H9 (cell line): ENCODE data around the gene ANAPC16. TPM values are rescaled to one million over a fixed set of nuclear protein-coding genes. Genes with fewer than 3 reads are reported as not detected.
A peak's percentile ranks its signal among the peaks of the same experiment; 100 is the strongest.

ENCODE experiments used
- DNase-seq: peaks from one replicate; pipeline ENCODE4 v3.0.0-alpha.2; 2017
- H2AFZ ChIP-seq: one replicate; pipeline ENCODE4 v1.6.1; 2013; ENCODE audit warnings: mild to moderate bottlenecking, low read length, control low read depth, moderate library complexity
- H2AK5ac ChIP-seq: 2 replicates; pipeline ENCODE4 v1.6.1; 2013; ENCODE audit warnings: low read length, control low read depth, mixed read lengths; ENCODE audit not compliant: insufficient read length
- H2BK120ac ChIP-seq: one replicate; pipeline ENCODE4 v1.6.1; 2013; ENCODE audit warnings: low read depth, mild to moderate bottlenecking, low read length, control low read depth, inconsistent platforms; ENCODE audit not compliant: poor library complexity, severe bottlenecking
- H2BK12ac ChIP-seq: 2 replicates; pipeline ENCODE4 v1.6.1; 2013; ENCODE audit warnings: low read length, control low read depth, mixed read lengths, low read depth; ENCODE audit not compliant: insufficient read length
- H2BK15ac ChIP-seq: 2 replicates; pipeline ENCODE4 v1.6.1; 2013; ENCODE audit warnings: low read depth, low read length, control low read depth
- H2BK20ac ChIP-seq: one replicate; pipeline ENCODE4 v1.6.1; 2013; ENCODE audit warnings: low read depth, mild to moderate bottlenecking, low read length, control low read depth, inconsistent platforms; ENCODE audit not compliant: poor library complexity, severe bottlenecking
- H2BK5ac ChIP-seq: 2 replicates; pipeline ENCODE4 v1.6.1; 2013; ENCODE audit warnings: low read length, control low read depth, mixed read lengths; ENCODE audit not compliant: insufficient read length
- H3K14ac ChIP-seq: 2 replicates; pipeline ENCODE4 v1.6.1; 2013; ENCODE audit warnings: low read length, control low read depth; ENCODE audit not compliant: insufficient read depth
- H3K18ac ChIP-seq: 2 replicates; pipeline ENCODE4 v1.6.1; 2013; ENCODE audit warnings: low read depth, mild to moderate bottlenecking, mixed read lengths, low read length, control low read depth; ENCODE audit not compliant: insufficient read length
- H3K23ac ChIP-seq: 2 replicates; pipeline ENCODE4 v1.6.1; 2013; ENCODE audit warnings: low read length, control low read depth, mixed read lengths, low read depth; ENCODE audit not compliant: insufficient read length
- H3K23me2 ChIP-seq: 2 replicates; pipeline ENCODE4 v1.6.1; 2013; ENCODE audit warnings: low read depth, mild to moderate bottlenecking, mixed read lengths, low read length, control low read depth; ENCODE audit not compliant: insufficient read length, poor library complexity, severe bottlenecking
- H3K27ac ChIP-seq: 2 replicates; pipeline ENCODE4 v1.5.1; 2013; ENCODE audit warnings: low read length, control low read depth, mixed read lengths, low read depth; ENCODE audit not compliant: insufficient read length
- H3K27me3 ChIP-seq: 2 replicates; pipeline ENCODE4 v1.6.1; 2013; ENCODE audit warnings: low read length, control low read depth, inconsistent platforms; ENCODE audit not compliant: insufficient read depth
- H3K4ac ChIP-seq: 2 replicates; pipeline ENCODE4 v1.6.1; 2013; ENCODE audit warnings: low read depth, mild to moderate bottlenecking, control low read depth, inconsistent platforms, low read length, moderate library complexity
- H3K4me1 ChIP-seq: 2 replicates; pipeline ENCODE4 v1.6.1; 2013; ENCODE audit warnings: low read length, control low read depth, inconsistent platforms; ENCODE audit not compliant: insufficient read depth
- H3K4me2 ChIP-seq: 2 replicates; pipeline ENCODE4 v1.6.1; 2013; ENCODE audit warnings: low read length, control low read depth, mixed read lengths; ENCODE audit not compliant: insufficient read length, insufficient read depth
- H3K56ac ChIP-seq: 2 replicates; pipeline ENCODE4 v1.6.1; 2013; ENCODE audit warnings: low read depth, mild to moderate bottlenecking, mixed read lengths, low read length, control low read depth; ENCODE audit not compliant: insufficient read length
- H3K79me1 ChIP-seq: 2 replicates; pipeline ENCODE4 v1.6.1; 2013; ENCODE audit warnings: low read depth, mild to moderate bottlenecking, moderate library complexity, low read length, control low read depth, inconsistent platforms; ENCODE audit not compliant: insufficient read depth, poor library complexity, severe bottlenecking
- H3K79me2 ChIP-seq: 2 replicates; pipeline ENCODE4 v1.6.1; 2013; ENCODE audit warnings: low read length, control low read depth, inconsistent platforms; ENCODE audit not compliant: insufficient read depth
- H3K9ac ChIP-seq: 2 replicates; pipeline ENCODE4 v1.6.1; 2013; ENCODE audit warnings: low read length, control low read depth, mixed read lengths; ENCODE audit not compliant: insufficient read length; ENCODE audit errors: extremely low read depth
- H3K9me3 ChIP-seq: one replicate; pipeline ENCODE4 v1.6.1; 2013; ENCODE audit warnings: low read depth, low read length, inconsistent platforms; ENCODE audit not compliant: control insufficient read depth
- H3T11ph ChIP-seq: one replicate; pipeline ENCODE4 v1.6.1; 2013; ENCODE audit warnings: mild to moderate bottlenecking, low read length, control low read depth, inconsistent platforms
- H4K20me1 ChIP-seq: one replicate; pipeline ENCODE4 v1.6.1; 2013; ENCODE audit not compliant: control insufficient read depth, insufficient read length, insufficient read depth
- H4K5ac ChIP-seq: 2 replicates; pipeline ENCODE4 v1.6.1; 2013; ENCODE audit warnings: low read depth, mild to moderate bottlenecking, mixed read lengths, low read length, control low read depth; ENCODE audit not compliant: insufficient read length
- H4K8ac ChIP-seq: replicated peaks from 2 replicates; pipeline ENCODE4 v1.6.1; 2013; ENCODE audit warnings: low read length, control low read depth, mixed read lengths, low read depth; ENCODE audit not compliant: insufficient read length
- H4K91ac ChIP-seq: 2 replicates; pipeline ENCODE4 v1.6.1; 2013; ENCODE audit warnings: low read depth, mild to moderate bottlenecking, moderate library complexity, mixed read lengths, low read length, control low read depth; ENCODE audit not compliant: insufficient read length
- H3K27ac Mint-ChIP-seq, 3 experiments: 2 replicates in 2 of 3; 3 replicates in 1 of 3; pipeline ENCODE4 v1.8.0; 2020 to 2021; ENCODE audit warnings: mixed read lengths in 3 of 3, mild to moderate bottlenecking in 1 of 3, moderate library complexity in 1 of 3
- H3K27me3 Mint-ChIP-seq: 2 replicates; pipeline ENCODE4 v1.8.0; 2021; ENCODE audit warnings: low read depth, mild to moderate bottlenecking, moderate library complexity, mixed read lengths
- H3K36me3 Mint-ChIP-seq, 3 experiments: 2 replicates in 2 of 3; 3 replicates in 1 of 3; pipeline ENCODE4 v1.8.0; 2020 to 2021; ENCODE audit warnings: low read depth in 3 of 3, mixed read lengths in 3 of 3; ENCODE audit not compliant: insufficient read depth in 1 of 3
- H3K4me1 Mint-ChIP-seq, 2 experiments: 2 replicates each; pipeline ENCODE4 v1.8.0; 2020; ENCODE audit warnings: mixed read lengths in 2 of 2
- H3K4me3 Mint-ChIP-seq, 2 experiments: 2 replicates in 1 of 2; 3 replicates in 1 of 2; pipeline ENCODE4 v1.8.0; 2020 to 2021; ENCODE audit warnings: mild to moderate bottlenecking in 2 of 2, mixed read lengths in 2 of 2, moderate library complexity in 1 of 2
- H3K9me3 Mint-ChIP-seq, 2 experiments: 2 replicates in 1 of 2; 3 replicates in 1 of 2; pipeline ENCODE4 v1.8.0; 2020; ENCODE audit warnings: mild to moderate bottlenecking in 2 of 2, mixed read lengths in 2 of 2, moderate library complexity in 1 of 2
- CTCF ChIP-seq: fragments of 200-600 bp; sonication (generic); conservative IDR thresholded peaks from 3 replicates; pipeline ENCODE4 v1.8.0; 2021; ENCODE audit warnings: antibody characterized with exemption, mild to moderate bottlenecking
- WGBS: extraction: QIAGEN DNeasy Blood & Tissue Kit; methylation state at CpG from one replicate; pipeline ENCODE4 v1.1.7; 2013; ENCODE audit warnings: missing lambda C conversion rate, low lambda C conversion rate, mixed read lengths; ENCODE audit not compliant: insufficient read length; ENCODE audit errors: extremely low coverage; 5-methylcytosine and 5-hydroxymethylcytosine counted together
- total RNA-seq: library from RNA; stranded (reverse); gene quantifications from 2 replicates; pipeline ENCODE4 v1.2.1, GENCODE V29; 2021

The ANAPC16 gene
- total RNA-seq, 1 experiment from 2014 or later: 66.6 TPM

- WGBS: no CpG with 5 or more reads among the region's 13 CpGs
- peaks cover 8 to 13% of the 10 kb centered on the region in 2 experiments for H3K4me1 Mint-ChIP-seq
- no peaks in the 10 kb centered on the region for H4K20me1 ChIP-seq
- no peak overlapping the region for H2AFZ ChIP-seq
- H3T11ph ChIP-seq: no peak overlapping the region
- H3K18ac ChIP-seq: no peak overlapping the region
- no peak overlapping the region for H2BK120ac ChIP-seq
- no peaks in the 10 kb centered on the region for H3K9me3 ChIP-seq
- peaks cover 10 to 20% (median 17%) of the 10 kb centered on the region in 3 experiments for H3K36me3 Mint-ChIP-seq
- H3K23ac ChIP-seq: no peak overlapping the region
- no peak overlapping the region for H2BK20ac ChIP-seq
- no peak overlapping the region for H2BK5ac ChIP-seq
- H4K8ac ChIP-seq: no peak overlapping the region
- H3K9me3 Mint-ChIP-seq: no peaks in the 10 kb centered on the region
- H3K79me1 ChIP-seq: no peaks in the 10 kb centered on the region
- no peaks in the 10 kb centered on the region for H3K27me3 ChIP-seq
- H4K91ac ChIP-seq: no peak overlapping the region
- no peak overlapping the region for H3K4me2 ChIP-seq
- H2BK12ac ChIP-seq: no peak overlapping the region
- DNase-seq: no peak
- no peak overlapping the region for H3K4me3 Mint-ChIP-seq
- H3K56ac ChIP-seq: no peak overlapping the region
- no peak overlapping the region; the same call in 1 of the 2 replicates for H2BK15ac ChIP-seq
- H3K4me1 ChIP-seq: no peaks in the 10 kb centered on the region; the same call in 1 of the 2 replicates
- H3K27ac Mint-ChIP-seq: peak overlapping the region in 1 of 3 experiments; percentile 68; a peak in 1 of 7 replicates
- no peak for TF ChIP-seq CTCF
- no peaks in the 10 kb centered on the region for H3K79me2 ChIP-seq
- no peaks in the 10 kb centered on the region for H3K23me2 ChIP-seq
- H3K9ac ChIP-seq: no peak overlapping the region
- H3K27ac ChIP-seq: no peak overlapping the region
- H3K27me3 Mint-ChIP-seq: no peaks in the 10 kb centered on the region
- H3K14ac ChIP-seq: no peak overlapping the region
- no peak overlapping the region for H2AK5ac ChIP-seq
- no peak overlapping the region for H3K4ac ChIP-seq
- H4K5ac ChIP-seq: no peak overlapping the region
These were observed 22.8 kb downstream of the ANAPC16 start for GRCh38 chr10:72238392-72239175.
